ENCODE results near the gene TFAP2E.

The TFAP2E gene

GRCh38 chr1:35644204-35644603 is 71.1 kb downstream of the TFAP2E start:
- DNase-seq (ENCODE audit: low spot score): no peak
